HG02970 (cell line): ENCODE measurements around the gene MLLT3.

Source experiments
- ATAC-seq: cut with Tn5 transposase; IDR thresholded peaks from one replicate; pipeline ENCODE4 v1.9.1; 2021; ENCODE audit warnings: mild to moderate bottlenecking, moderate library complexity, moderate number of reproducible peaks; ENCODE audit not compliant: unreplicated experiment, low FRiP score

Gene MLLT3

GRCh38 chr9:20361229-20361628, 261.1 kb downstream of the MLLT3 start:
- ATAC-seq: no peak

GRCh38 chr9:20358207-20358606, 264.1 kb downstream of the MLLT3 start:
- ATAC-seq: no peak

- no peak for ATAC-seq
Measured at GRCh38 chr9:20357037-20357432, 265.3 kb downstream of the MLLT3 start.

GRCh38 chr9:20356403-20357036, 265.8 kb downstream of the MLLT3 start:
- no peak for ATAC-seq

GRCh38 chr9:20355022-20355421, 267.3 kb downstream of the MLLT3 start:
- ATAC-seq: no peak

- no peak for ATAC-seq
Measured at GRCh38 chr9:20353931-20354652, 268.2 kb downstream of the MLLT3 start.

- no peak for ATAC-seq
Measured at GRCh38 chr9:20353524-20353923, 268.8 kb downstream of the MLLT3 start.

- ATAC-seq: no peak
Measured at GRCh38 chr9:20352591-20352990, 269.7 kb downstream of the MLLT3 start.

- no peak for ATAC-seq
Measured at GRCh38 chr9:20351715-20352114, 270.6 kb downstream of the MLLT3 start.

- ATAC-seq: no peak
Measured at GRCh38 chr9:20349568-20349967, 272.7 kb downstream of the MLLT3 start.

GRCh38 chr9:20343325-20343724, 279.0 kb downstream of the MLLT3 start:
- no peak for ATAC-seq

- ATAC-seq: no peak
Measured at GRCh38 chr9:20340511-20340861, 281.8 kb downstream of the MLLT3 start.

- ATAC-seq: no peak
Measured at GRCh38 chr9:20335668-20336332, 286.5 kb downstream of the MLLT3 start.

GRCh38 chr9:20333991-20334390, 288.3 kb downstream of the MLLT3 start:
- ATAC-seq: no peak

- ATAC-seq: no peak
Measured at GRCh38 chr9:20331095-20331685, 291.1 kb downstream of the MLLT3 start.

- ATAC-seq: no peak
Measured at GRCh38 chr9:20330688-20331087, 291.6 kb downstream of the MLLT3 start.

GRCh38 chr9:20326516-20326915, 295.8 kb downstream of the MLLT3 start:
- no peak for ATAC-seq

GRCh38 chr9:20325008-20325407, 297.3 kb downstream of the MLLT3 start:
- ATAC-seq: no peak

GRCh38 chr9:20322212-20322611, 300.1 kb downstream of the MLLT3 start:
- ATAC-seq: no peak

- no peak for ATAC-seq
Measured at GRCh38 chr9:20321423-20322082, 300.7 kb downstream of the MLLT3 start.

GRCh38 chr9:20320921-20321320, 301.4 kb downstream of the MLLT3 start:
- no peak for ATAC-seq
